Fibroblast of lung (primary cell): Measurements from ENCODE around the gene VAV1. TPM values are rescaled to one million over a fixed set of nuclear protein-coding genes. Genes with fewer than 3 reads are reported as not detected.

ENCODE experiments used
- DNase-seq, 2 donors: peaks; one replicate each; pipeline versions ENCODE4 v3.0.0 to v3.0.0-alpha.2; 2010; ENCODE audit warnings: low read depth in 2 of 2
- H2AFZ ChIP-seq: 2 replicates; pipeline ENCODE4 v1.5.1; 2012; ENCODE audit warnings: low read length, control low read depth, inconsistent platforms
- H3K27ac ChIP-seq: 2 replicates; pipeline ENCODE4 v1.5.1; 2011; ENCODE audit warnings: low read length, control low read depth; ENCODE audit not compliant: insufficient read depth
- H3K27me3 ChIP-seq: 2 replicates; pipeline ENCODE4 v1.5.1; 2011; ENCODE audit warnings: mild to moderate bottlenecking, low read length; ENCODE audit not compliant: control insufficient read depth, insufficient read depth
- H3K36me3 ChIP-seq: 2 replicates; pipeline ENCODE4 v1.5.1; 2011; ENCODE audit warnings: low read length; ENCODE audit not compliant: control insufficient read depth, insufficient read depth
- H3K4me1 ChIP-seq: 2 replicates; pipeline ENCODE4 v1.5.1; 2011; ENCODE audit warnings: low read length; ENCODE audit not compliant: control insufficient read depth, insufficient read depth; ENCODE audit errors: extremely low read depth
- H3K4me2 ChIP-seq: 2 replicates; pipeline ENCODE4 v1.5.1; 2011; ENCODE audit warnings: low read length, control low read depth; ENCODE audit not compliant: insufficient read depth; ENCODE audit errors: extremely low read depth
- H3K4me3 ChIP-seq, 4 experiments: fragments of 200-600 bp in 1 of 4; sonication (generic) in 1 of 4; replicated peaks in 1 of 4; 2 replicates each; pipeline ENCODE4 v1.5.1; 2011 to 2016; ENCODE audit warnings: low read length in 4 of 4, low read depth in 3 of 4, mild to moderate bottlenecking in 3 of 4, control low read depth in 2 of 4, inconsistent platforms in 1 of 4, mixed read lengths in 1 of 4; ENCODE audit not compliant: insufficient read depth in 1 of 4; ENCODE audit errors: control extremely low read depth in 1 of 4
- H3K79me2 ChIP-seq: 2 replicates; pipeline ENCODE4 v1.5.1; 2012; ENCODE audit warnings: mild to moderate bottlenecking, low read length, inconsistent platforms; ENCODE audit not compliant: control insufficient read depth, insufficient read depth
- H3K9ac ChIP-seq: 2 replicates; pipeline ENCODE4 v1.5.1; 2011; ENCODE audit warnings: mild to moderate bottlenecking, low read length, control low read depth; ENCODE audit not compliant: insufficient read depth
- H3K9me3 ChIP-seq: 2 replicates; pipeline ENCODE4 v1.5.1; 2012; ENCODE audit warnings: low read depth, low read length; ENCODE audit not compliant: control insufficient read depth, insufficient read depth
- H4K20me1 ChIP-seq: 2 replicates; pipeline ENCODE4 v1.5.1; 2011; ENCODE audit warnings: low read length; ENCODE audit not compliant: control insufficient read depth, insufficient read depth; ENCODE audit errors: extremely low read depth
- CTCF ChIP-seq, 2 donors: IDR thresholded peaks in 1 of 2; conservative IDR thresholded peaks in 1 of 2; 1 replicate in 1 of 2; 2 replicates in 1 of 2; pipeline ENCODE4 v1.5.1; 2011 to 2012; ENCODE audit warnings: low read length in 2 of 2, control low read depth in 1 of 2, inconsistent platforms in 1 of 2, low read depth in 1 of 2, mild to moderate bottlenecking in 1 of 2
- EZH2 ChIP-seq: IDR thresholded peaks from 2 replicates; pipeline ENCODE4 v1.5.1; 2012; ENCODE audit warnings: low read length, control low read depth, mild to moderate bottlenecking; ENCODE audit errors: missing control alignments
- polyA plus RNA-seq, 2 donors: library from polyadenylated mRNA; depleted of rRNA in 1 of 2; stranded (reverse) in 1 of 2; unstranded in 1 of 2; fragments of >200 nt; gene quantifications; 2 replicates each; pipeline ENCODE4 v1.2.1, GENCODE V29; 2011 to 2012; ENCODE audit warnings: missing spikeins in 1 of 2
- total RNA-seq: library from RNA; depleted of rRNA; stranded (reverse); fragments of >200 nt; gene quantifications from 2 replicates; pipeline ENCODE4 v1.2.1, GENCODE V29; 2014

Gene VAV1
- total and polyA plus RNA-seq, 2 donors (not counting 1 experiment from before 2014, with no cell fraction given), result not detected

- no peak for TF ChIP-seq CTCF (conservative IDR thresholded peaks at IDR 0.05 in 1 of 2, IDR thresholded peaks at IDR 0.05 in 1 of 2; ENCODE audit: low read depth in 1 of 2, low read length in 2 of 2)
- no peak for TF ChIP-seq EZH2
These were observed 79.5 kb downstream of the VAV1 start for GRCh38 chr19:6852001-6852400.

GRCh38 chr19:6853868-6854267 lies 81.4 kb downstream of the VAV1 start:
- no peaks in the 10 kb centered on the region for H3K4me1 ChIP-seq
- no peaks in the 10 kb centered on the region for H3K27me3 ChIP-seq
- H4K20me1 ChIP-seq, result no peaks in the 10 kb centered on the region
- H3K4me2 ChIP-seq, result no peak overlapping the region
- H3K27ac ChIP-seq, result no peak overlapping the region
- H3K4me3 ChIP-seq, result no peak overlapping the region
- H3K79me2 ChIP-seq, result no peaks in the 10 kb centered on the region
- TF ChIP-seq EZH2 (no peak), CTCF (conservative IDR thresholded peaks at IDR 0.05 in 1 of 2, IDR thresholded peaks at IDR 0.05 in 1 of 2; ENCODE audit: low read depth in 1 of 2, low read length in 2 of 2) (no peak)
- no peak overlapping the region for H2AFZ ChIP-seq
- no peaks in the 10 kb centered on the region for H3K9me3 ChIP-seq
- DNase-seq, result no peak
- no peaks in the 10 kb centered on the region for H3K36me3 ChIP-seq
- H3K9ac ChIP-seq, result no peak overlapping the region

More at GRCh38 chr19:6852001-6852400, 79.5 kb downstream of the VAV1 start:
- Histone ChIP-seq H3K36me3 (no peaks in the 10 kb centered on the region), H3K79me2 (no peaks in the 10 kb centered on the region), H4K20me1 (no peaks in the 10 kb centered on the region), H3K4me1 (no peaks in the 10 kb centered on the region), H3K4me2 (no peak overlapping the region), H2AFZ (no peak overlapping the region), H3K27ac (no peak overlapping the region), H3K4me3 (no peak overlapping the region), H3K9me3 (no peaks in the 10 kb centered on the region), H3K9ac (no peak overlapping the region), H3K27me3 (no peaks in the 10 kb centered on the region)
- DNase-seq, result no peak

GRCh38 chr19:6854758-6855157 lies 82.2 kb downstream of the VAV1 start:
- no peak overlapping the region for H3K27ac ChIP-seq
- no peaks in the 10 kb centered on the region for H3K4me1 ChIP-seq
- no peak overlapping the region for H3K4me2 ChIP-seq
- no peak for DNase-seq
- H3K79me2 ChIP-seq, result no peaks in the 10 kb centered on the region
- H3K9ac ChIP-seq, result no peak overlapping the region
- H2AFZ ChIP-seq, result no peak overlapping the region
- no peaks in the 10 kb centered on the region for H3K27me3 ChIP-seq
- H3K36me3 ChIP-seq, result no peaks in the 10 kb centered on the region
- no peak overlapping the region for H3K4me3 ChIP-seq
- TF ChIP-seq EZH2, result no peak
- TF ChIP-seq CTCF (conservative IDR thresholded peaks at IDR 0.05 in 1 of 2, IDR thresholded peaks at IDR 0.05 in 1 of 2; ENCODE audit: low read depth in 1 of 2, low read length in 2 of 2), result no peak
- H4K20me1 ChIP-seq, result no peaks in the 10 kb centered on the region
- no peaks in the 10 kb centered on the region for H3K9me3 ChIP-seq
